Fibroblast of upper back skin (primary cell): ENCODE data around the gene CHID1.

Source experiments
- DNase-seq: peaks from one replicate; pipeline ENCODE4 v3.0.0-alpha.2; 2013

Gene CHID1

GRCh38 chr11:861105-861479, 49.5 kb downstream of the CHID1 start:
- no peak for DNase-seq

GRCh38 chr11:860234-861104, 50.1 kb downstream of the CHID1 start:
- DNase-seq, result no peak

GRCh38 chr11:859394-860131, 51.0 kb downstream of the CHID1 start:
- DNase-seq, result peak; percentile 82

- DNase-seq, result no peak
These were observed 51.8 kb downstream of the CHID1 start for GRCh38 chr11:858762-859339.

- no peak for DNase-seq
These were observed 52.4 kb downstream of the CHID1 start for GRCh38 chr11:858053-858761.

GRCh38 chr11:856397-856796, 54.2 kb downstream of the CHID1 start:
- no peak for DNase-seq

GRCh38 chr11:855796-856195, 54.8 kb downstream of the CHID1 start:
- DNase-seq, result no peak

- no peak for DNase-seq
These were observed 55.3 kb downstream of the CHID1 start for GRCh38 chr11:855330-855674.

- DNase-seq, result no peak
These were observed 55.8 kb downstream of the CHID1 start for GRCh38 chr11:854601-855329.

- DNase-seq, result no peak
These were observed 56.7 kb downstream of the CHID1 start for GRCh38 chr11:853682-854448.

- no peak for DNase-seq
These were observed 57.8 kb downstream of the CHID1 start for GRCh38 chr11:852762-853161.

- DNase-seq, result no peak
These were observed 59.5 kb downstream of the CHID1 start for GRCh38 chr11:850775-851763.

GRCh38 chr11:849951-850774, 60.4 kb downstream of the CHID1 start:
- no peak for DNase-seq

GRCh38 chr11:849104-849824, 61.3 kb downstream of the CHID1 start:
- DNase-seq, result no peak

- no peak for DNase-seq
These were observed 62.2 kb downstream of the CHID1 start for GRCh38 chr11:848380-848931.

- DNase-seq, result no peak
These were observed 62.7 kb downstream of the CHID1 start for GRCh38 chr11:847876-848275.

GRCh38 chr11:846496-847098, 64.0 kb downstream of the CHID1 start:
- no peak for DNase-seq

- DNase-seq, result peak; percentile 64
These were observed 64.6 kb downstream of the CHID1 start for GRCh38 chr11:845872-846495.
